HG02884 (cell line): ENCODE measurements around the gene INPP5A.
"Not testable (repeated sequence)": the region's sequence is repeated elsewhere in the genome, so short reads cannot be mapped to it uniquely, and the experiment has no call there.

Experiments used
- ATAC-seq: cut with Tn5 transposase; IDR thresholded peaks from one replicate; pipeline ENCODE4 v1.9.1; 2021; ENCODE audit warnings: mild to moderate bottlenecking, moderate library complexity; ENCODE audit not compliant: unreplicated experiment

Gene INPP5A

GRCh38 chr10:132699411-132700155 is 162.0 kb downstream of the INPP5A start:
- ATAC-seq: no peak

GRCh38 chr10:132700156-132701098 is 162.8 kb downstream of the INPP5A start:
- no peak for ATAC-seq

- no peak for ATAC-seq
These were observed 163.7 kb downstream of the INPP5A start for GRCh38 chr10:132701099-132701845.

GRCh38 chr10:132701846-132702190 is 164.2 kb downstream of the INPP5A start:
- no peak for ATAC-seq

GRCh38 chr10:132702601-132703418 is 165.2 kb downstream of the INPP5A start:
- ATAC-seq: no peak

- no peak for ATAC-seq
These were observed 165.9 kb downstream of the INPP5A start for GRCh38 chr10:132703419-132704007.

GRCh38 chr10:132704008-132704814 is 166.6 kb downstream of the INPP5A start:
- no peak for ATAC-seq

- ATAC-seq: not testable (repeated sequence)
These were observed 167.2 kb downstream of the INPP5A start for GRCh38 chr10:132704815-132705064.

- no peak for ATAC-seq
These were observed 167.6 kb downstream of the INPP5A start for GRCh38 chr10:132705173-132705572.

- ATAC-seq: no peak
These were observed 168.4 kb downstream of the INPP5A start for GRCh38 chr10:132705943-132706342.

GRCh38 chr10:132706701-132707100 is 169.1 kb downstream of the INPP5A start:
- ATAC-seq: no peak

GRCh38 chr10:132707121-132707775 is 169.7 kb downstream of the INPP5A start:
- no peak for ATAC-seq

GRCh38 chr10:132707776-132708171 is 170.2 kb downstream of the INPP5A start:
- ATAC-seq: no peak

GRCh38 chr10:132708441-132708840 is 170.9 kb downstream of the INPP5A start:
- no peak for ATAC-seq

- no peak for ATAC-seq
These were observed 171.3 kb downstream of the INPP5A start for GRCh38 chr10:132708936-132709335.

- no peak for ATAC-seq
These were observed 171.9 kb downstream of the INPP5A start for GRCh38 chr10:132709471-132709951.

- no peak for ATAC-seq
These were observed 172.6 kb downstream of the INPP5A start for GRCh38 chr10:132710036-132710686.
